GM21737 (cell line): Measurements from ENCODE around the gene GNAL.

Experiments used
- ATAC-seq: cut with Tn5 transposase; IDR thresholded peaks from one replicate; pipeline ENCODE4 v1.9.1; 2021; ENCODE audit warnings: mild to moderate bottlenecking, moderate library complexity; ENCODE audit not compliant: unreplicated experiment

Gene GNAL

DNA sequence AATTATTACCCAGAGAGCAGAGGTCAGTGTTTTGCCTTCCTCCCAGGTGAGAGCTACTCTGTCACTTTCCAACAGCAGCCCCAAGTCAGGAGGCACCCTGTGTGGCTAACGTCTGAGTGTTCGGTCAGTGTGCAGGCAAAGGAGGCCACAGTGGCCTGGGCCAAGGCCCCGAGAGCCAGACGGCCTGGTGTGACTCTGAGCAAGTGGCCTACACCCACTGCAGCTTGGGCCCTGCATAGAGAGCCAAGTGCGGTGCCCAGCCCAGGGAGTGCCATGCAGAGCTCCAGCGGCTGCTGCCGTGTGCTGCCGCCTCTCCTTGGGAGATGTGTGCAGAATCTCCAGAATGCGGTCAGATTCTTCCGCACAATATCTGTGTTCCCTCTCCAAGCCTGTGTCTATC, 70.4 kb downstream of the GNAL start:
- ATAC-seq, result no peak

DNA sequence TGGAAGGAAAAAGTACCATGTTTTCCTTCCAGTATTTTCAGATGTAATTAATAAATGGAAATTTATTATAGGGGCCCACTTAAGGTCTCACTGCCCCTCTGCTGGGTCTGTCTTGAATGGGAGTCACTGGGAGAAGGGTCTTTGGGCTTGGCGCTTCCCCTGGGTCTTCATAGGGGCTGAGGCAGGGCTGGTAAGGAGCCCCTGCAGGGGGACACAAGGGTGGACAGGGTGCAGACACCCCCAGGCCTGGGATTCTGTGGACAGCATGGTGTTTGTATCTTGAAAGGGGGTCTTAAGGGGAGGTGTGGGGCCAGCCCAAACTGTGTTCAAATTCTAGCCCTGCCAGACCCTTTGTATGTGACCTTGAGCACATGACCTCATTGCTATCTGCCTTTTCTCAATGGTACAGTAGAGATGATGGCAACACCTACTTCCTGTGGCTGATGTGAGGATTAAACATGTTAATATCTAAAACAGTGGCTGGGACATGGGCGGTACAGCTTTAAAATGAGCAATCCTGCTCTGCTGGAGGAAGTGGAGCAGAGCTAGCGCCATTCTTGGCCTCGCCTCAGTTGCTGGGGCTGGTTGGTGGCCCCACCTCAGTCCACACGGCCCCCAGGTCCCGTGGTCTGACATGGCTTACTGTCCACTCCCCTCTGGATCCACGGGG, 71.6 kb downstream of the GNAL start:
- ATAC-seq, result no peak

GRCh38 chr18:11761553-11761952, 72.5 kb downstream of the GNAL start:
- no peak for ATAC-seq

GRCh38 chr18:11762429-11762828, 73.4 kb downstream of the GNAL start:
- no peak for ATAC-seq

DNA sequence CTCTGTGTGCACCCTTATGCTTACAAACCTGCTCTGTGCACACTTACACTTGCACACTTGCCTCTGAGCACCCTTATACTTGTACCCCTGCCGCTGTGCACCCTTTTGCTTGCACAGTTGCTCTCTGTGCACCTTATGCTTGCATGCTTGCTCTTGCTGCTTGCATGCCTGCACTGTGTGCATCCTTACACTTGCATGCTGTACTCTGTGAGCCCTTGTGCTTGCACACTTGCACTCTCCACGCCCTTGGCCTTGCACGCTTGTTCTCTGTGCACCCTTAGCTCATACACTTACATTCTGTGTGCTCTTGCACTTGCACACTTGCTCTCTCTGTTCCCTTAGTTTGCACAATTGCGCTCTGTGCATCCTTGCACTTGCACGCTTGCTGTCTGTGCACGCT, 78.3 kb downstream of the GNAL start:
- ATAC-seq, result no peak

DNA sequence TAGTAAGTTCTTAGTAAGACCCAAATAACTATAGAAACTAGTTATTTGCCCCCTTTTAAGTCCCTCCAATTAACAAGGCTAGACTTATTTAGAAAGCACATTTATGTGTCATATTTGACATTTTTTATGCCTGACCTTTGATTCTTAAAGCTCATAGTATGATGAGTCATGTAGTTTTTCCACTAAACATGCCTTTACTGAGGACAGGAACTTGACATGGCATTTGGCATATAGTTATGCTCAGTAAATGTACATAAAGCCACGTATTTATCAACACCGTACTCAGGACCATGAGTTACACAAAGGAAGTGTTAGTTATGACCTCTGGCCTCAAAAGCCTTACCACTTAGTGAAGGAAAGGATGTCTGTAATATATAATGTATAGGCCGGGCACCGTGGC, 78.9 kb downstream of the GNAL start:
- no peak for ATAC-seq

DNA sequence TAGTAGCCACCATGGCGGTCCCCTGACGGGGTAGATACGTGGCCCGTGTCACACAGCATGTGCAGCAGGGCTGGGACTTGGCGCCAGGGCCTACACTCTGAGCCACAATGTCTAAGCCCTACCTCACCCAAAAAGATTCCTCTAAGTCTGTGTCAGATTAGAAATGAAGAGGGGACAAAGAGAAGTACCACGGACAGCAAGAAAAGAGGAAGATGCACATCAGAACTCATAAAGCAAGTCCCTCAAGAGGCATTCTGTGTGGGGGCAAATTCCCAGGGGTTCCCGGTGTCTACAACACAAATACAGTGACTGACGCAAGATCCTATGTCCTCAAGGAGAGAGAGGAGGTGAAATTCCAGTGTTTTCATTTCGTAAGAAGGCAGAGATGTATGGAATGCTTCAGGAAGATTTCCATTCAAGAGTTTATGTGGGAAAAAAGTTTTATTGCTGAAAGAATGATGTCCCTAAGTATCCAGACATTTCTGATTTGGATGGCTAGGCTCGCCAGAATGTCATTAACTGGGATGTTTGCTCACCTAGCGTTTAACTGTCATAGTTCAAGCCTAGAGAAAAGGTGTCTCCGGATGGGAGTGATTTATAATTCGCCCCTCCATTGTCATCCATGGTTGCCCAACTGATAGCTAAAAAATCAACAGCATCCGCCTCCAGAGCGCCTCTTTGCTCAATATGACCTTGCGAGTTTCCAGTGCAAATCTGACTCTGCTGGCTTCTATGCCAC, 86.5 kb downstream of the GNAL start:
- ATAC-seq, result no peak

- ATAC-seq, result no peak
Observed at GRCh38 chr18:11780042-11780441, 91.0 kb downstream of the GNAL start.

- no peak for ATAC-seq
Observed at GRCh38 chr18:11783716-11784331, 94.8 kb downstream of the GNAL start.

DNA sequence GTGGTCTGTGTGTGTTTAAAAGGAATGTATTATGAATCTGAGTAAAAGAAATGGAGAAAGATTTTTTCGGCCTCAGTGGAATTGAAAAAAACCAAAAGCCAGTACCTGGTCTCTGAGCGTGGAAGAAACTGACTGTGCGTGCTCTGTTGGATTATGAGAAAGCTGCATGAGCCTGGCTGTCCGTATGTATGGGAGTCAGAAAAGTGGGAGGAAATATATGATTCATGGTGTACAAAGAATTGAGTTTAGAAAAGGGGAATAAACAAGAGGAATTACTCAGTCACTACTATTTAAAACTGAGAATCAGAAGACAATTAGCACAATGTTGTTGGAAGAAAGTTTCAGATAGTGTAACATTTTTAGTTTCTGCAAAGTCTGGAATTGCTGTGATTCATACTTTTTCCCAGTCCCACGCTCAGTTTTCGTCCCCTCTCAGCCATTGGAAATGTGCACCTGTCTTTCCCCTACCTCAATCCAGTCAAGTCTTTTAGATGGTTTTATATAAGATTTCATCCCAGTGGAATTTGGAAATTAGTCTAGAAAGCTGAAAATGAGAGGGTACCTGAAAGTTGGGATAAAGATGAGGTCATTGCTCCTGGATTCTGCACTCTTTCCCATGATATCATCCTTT, 95.7 kb downstream of the GNAL start:
- no peak for ATAC-seq

GRCh38 chr18:11785444-11786055, 96.5 kb downstream of the GNAL start:
- ATAC-seq, result no peak

DNA sequence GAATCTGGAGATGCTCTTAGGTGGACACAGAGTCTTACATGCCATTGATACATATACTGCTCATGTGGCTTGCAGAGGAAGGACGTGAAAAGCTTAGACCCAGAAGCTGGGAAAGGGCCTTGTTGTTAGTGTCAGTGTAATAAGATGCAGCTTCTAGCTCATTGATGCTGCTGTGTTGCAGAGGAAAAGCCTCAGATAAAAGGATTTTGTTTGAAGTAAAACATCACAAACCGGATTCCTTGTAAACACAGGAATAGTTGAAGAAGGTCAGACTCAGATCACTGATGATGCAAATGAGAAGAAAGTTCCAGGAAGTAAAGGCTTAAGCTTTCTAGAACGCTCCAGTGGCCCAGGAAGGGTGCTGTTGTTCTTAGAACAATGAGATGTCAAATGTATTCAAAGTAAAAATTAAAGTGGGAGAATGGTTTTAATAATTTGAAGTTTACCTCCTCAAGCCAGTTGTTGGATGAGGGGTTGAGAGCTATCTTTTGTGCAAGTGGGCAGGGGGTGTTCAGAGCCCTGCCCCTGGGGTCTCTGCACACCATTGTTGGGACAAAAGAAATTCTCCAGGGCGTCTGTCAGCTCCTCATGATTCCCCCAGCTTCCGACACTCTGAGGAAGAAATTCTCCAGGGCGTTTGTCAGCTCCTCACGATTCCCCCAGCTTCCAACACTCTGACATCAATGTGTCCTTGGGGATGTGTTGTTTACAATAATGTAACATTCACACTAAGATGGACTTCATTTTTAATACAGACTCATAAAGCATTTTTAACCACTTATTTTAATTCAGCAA, 100.8 kb downstream of the GNAL start:
- no peak for ATAC-seq

DNA sequence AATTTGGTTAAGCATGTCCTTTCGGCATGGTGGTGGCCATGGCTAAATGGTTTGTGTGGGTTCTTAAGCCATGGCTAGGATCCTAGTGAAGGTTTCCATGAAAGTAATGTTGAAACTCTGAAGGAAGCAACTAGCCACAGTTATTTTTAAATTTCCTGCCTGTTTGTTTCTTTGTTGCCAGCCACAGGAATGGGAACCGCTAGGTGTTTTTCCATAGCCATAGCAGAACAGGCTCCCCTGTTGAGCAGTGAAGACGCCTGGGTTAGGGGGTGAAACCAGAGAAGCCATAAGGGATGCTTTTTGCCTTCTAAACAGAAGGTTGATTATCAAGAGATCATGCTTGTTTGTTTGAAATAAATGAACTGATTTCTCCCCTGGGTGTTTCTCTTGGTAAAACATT, 102.1 kb downstream of the GNAL start:
- no peak for ATAC-seq

- ATAC-seq, result no peak
Observed at GRCh38 chr18:11792632-11793031, 103.6 kb downstream of the GNAL start.

GRCh38 chr18:11794195-11794594, 105.1 kb downstream of the GNAL start:
- ATAC-seq, result no peak

- no peak for ATAC-seq
Observed at GRCh38 chr18:11795916-11796315, 106.9 kb downstream of the GNAL start.

GRCh38 chr18:11798271-11798670, 109.2 kb downstream of the GNAL start:
- no peak for ATAC-seq

DNA sequence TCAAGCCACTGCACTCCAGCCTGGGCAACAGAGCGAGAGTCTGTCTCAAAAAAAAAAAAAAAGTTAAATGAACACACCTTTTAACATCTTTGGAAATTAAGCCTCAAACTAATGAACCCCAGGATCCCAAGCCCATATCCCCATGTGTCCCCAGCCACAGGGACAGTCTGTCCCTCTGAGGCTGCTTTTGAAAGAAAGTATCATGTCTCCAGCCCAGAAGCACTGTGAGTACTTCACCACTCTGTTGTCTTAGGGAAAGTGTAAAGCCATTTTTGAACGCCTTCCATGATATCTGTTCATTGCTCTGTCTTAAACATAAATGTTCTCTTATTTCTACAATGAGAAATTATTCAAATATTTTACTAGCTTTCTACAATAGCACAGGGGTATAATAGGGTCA, 110.0 kb downstream of the GNAL start:
- ATAC-seq, result no peak

DNA sequence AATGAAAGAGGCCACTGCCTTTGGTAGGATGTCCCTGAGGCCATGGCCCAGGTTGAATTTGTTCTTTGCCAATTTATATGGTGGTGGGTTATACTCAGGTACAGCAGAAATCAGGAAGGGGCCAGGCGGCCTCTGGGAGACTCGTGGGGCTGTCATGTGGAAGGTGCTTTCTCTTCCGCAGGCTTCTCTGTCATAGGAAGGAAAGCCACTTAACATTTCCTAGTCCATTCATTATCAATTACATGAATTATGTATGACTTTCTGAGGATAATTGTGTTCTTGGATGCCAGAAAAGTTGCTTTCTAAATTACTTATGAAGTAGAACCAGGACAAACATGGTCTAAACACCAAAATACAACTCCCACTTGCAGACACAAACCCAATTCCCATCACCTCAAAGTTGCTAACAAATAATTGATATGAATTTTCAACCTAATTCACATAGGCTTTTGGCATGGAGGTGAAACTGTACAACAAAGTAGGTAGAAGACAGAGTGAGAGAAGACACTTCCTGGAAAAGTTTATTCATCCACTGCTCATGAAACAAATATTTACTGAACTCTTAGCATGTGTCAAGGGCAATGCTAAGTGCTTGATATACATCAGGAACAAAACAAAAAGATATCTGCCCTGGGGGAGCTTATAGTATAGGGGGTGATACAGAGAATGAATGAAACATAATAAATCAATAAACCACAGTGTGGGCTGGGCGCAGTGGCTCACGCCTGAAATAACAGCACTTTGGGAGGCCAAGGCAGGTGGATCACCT, 111.7 kb downstream of the GNAL start:
- no peak for ATAC-seq

- ATAC-seq, result no peak
Observed at GRCh38 chr18:11801573-11801972, 112.5 kb downstream of the GNAL start.
